ENCODE data around the gene NDUFB8. TPM values are rescaled to one million over a fixed set of nuclear protein-coding genes. Genes with fewer than 3 reads are reported as not detected.

NDUFB8 gene
- total RNA-seq, 1 donor from 2014 or later, result 200 TPM

GRCh38 chr10:100566561-100566960 is 36.9 kb upstream of the NDUFB8 start:
- no peak overlapping the region for H3K27ac Mint-ChIP-seq (ENCODE audit: unreplicated experiment)
- no peak overlapping the region for H3K4me3 Mint-ChIP-seq
- H3K4me1 Mint-ChIP-seq, result peaks cover 4% of the 10 kb centered on the region
- no peak for DNase-seq (ENCODE audit: low read depth, low spot score)
- TF ChIP-seq CTCF (conservative IDR thresholded peaks at IDR 0.05), result no peak
- H3K9me3 Mint-ChIP-seq, result no peaks in the 10 kb centered on the region
- peaks cover 6% of the 10 kb centered on the region for H3K27me3 Mint-ChIP-seq (ENCODE audit: low read depth)
- H3K36me3 Mint-ChIP-seq (ENCODE audit: low read depth), result no peaks in the 10 kb centered on the region

DNA sequence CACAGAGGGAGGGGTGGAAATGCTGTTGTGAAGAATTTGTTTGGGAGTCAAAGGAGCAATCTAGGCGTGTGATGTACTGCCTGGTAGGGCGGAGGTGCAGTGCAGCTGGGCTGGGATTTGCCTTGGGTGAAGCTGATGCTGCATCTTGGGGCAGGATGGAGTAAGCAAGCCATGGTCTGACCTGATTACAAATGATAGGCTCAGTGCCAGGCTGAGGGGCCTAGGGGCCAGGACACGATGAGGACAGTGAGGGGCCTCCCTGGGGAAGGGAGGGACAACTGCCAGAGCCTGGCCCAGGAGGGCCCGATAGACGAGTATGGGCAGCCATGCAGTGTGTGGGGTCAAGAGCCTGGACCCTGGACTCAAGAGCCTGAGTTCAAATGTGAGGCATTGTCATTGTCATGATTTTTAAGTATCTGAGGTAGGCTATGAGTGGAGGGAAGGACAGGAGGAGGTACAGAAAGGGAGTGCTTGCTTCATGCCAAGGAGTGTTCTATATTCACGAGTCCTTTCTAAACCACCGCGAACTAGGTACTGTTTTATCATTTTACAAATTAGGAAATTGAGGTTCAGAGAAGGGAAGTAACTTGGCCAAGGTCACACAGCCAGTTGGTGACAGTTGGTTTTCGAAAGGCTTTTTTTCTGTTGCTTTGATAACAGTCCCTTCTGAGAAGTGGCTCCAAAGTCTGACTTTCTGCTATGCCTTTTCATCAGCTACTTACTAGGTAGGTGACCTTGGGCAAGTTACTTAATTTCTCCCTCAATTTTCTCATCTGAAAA is 35.7 kb upstream of the NDUFB8 start:
- Mint-ChIP-seq H3K9me3 (no peaks in the 10 kb centered on the region), H3K27ac (ENCODE audit: unreplicated experiment) (no peak overlapping the region), H3K4me3 (no peak overlapping the region), H3K27me3 (ENCODE audit: low read depth) (peaks cover 11% of the 10 kb centered on the region), H3K4me1 (peaks cover 9% of the 10 kb centered on the region), H3K36me3 (ENCODE audit: low read depth) (no peaks in the 10 kb centered on the region)
- no peak for TF ChIP-seq CTCF (conservative IDR thresholded peaks at IDR 0.05)
- no peak for DNase-seq (ENCODE audit: low read depth, low spot score)

- DNase-seq (ENCODE audit: low read depth, low spot score), result peak; percentile 68
- H3K4me1 Mint-ChIP-seq, result peaks cover 9% of the 10 kb centered on the region
- peaks cover 11% of the 10 kb centered on the region for H3K27me3 Mint-ChIP-seq (ENCODE audit: low read depth)
- H3K27ac Mint-ChIP-seq (ENCODE audit: unreplicated experiment), result no peak overlapping the region
- H3K36me3 Mint-ChIP-seq (ENCODE audit: low read depth), result no peaks in the 10 kb centered on the region
- peak; percentile 95 for TF ChIP-seq CTCF (conservative IDR thresholded peaks at IDR 0.05)
- no peak overlapping the region for H3K4me3 Mint-ChIP-seq
- H3K9me3 Mint-ChIP-seq, result no peaks in the 10 kb centered on the region
Observed at GRCh38 chr10:100562008-100562672, 32.5 kb upstream of the NDUFB8 start.

DNA sequence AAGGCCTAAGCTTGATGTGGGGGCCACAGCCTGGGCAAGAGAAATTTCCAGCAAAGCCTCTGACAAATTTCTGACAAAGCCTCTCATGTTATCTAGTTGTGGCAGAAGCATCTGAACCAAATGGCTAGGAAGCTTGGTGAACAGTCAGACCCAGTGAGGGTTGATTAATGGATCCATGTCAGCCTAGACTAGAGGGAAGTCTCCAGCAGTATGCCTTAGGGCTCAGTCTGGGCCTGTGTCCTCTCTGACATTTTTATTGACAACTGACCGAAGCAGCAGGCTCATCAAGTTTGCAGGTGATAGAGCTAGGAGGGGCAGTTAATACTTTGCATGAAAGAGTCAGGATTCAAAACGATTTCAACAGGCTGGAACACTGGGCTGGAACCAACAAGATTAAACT is 31.3 kb upstream of the NDUFB8 start:
- Mint-ChIP-seq H3K36me3 (ENCODE audit: low read depth) (no peaks in the 10 kb centered on the region), H3K27ac (ENCODE audit: unreplicated experiment) (no peak overlapping the region), H3K4me3 (no peak overlapping the region), H3K9me3 (no peaks in the 10 kb centered on the region), H3K27me3 (ENCODE audit: low read depth) (peaks cover 11% of the 10 kb centered on the region), H3K4me1 (peaks cover 9% of the 10 kb centered on the region)
- DNase-seq (ENCODE audit: low read depth, low spot score), result no peak
- TF ChIP-seq CTCF (conservative IDR thresholded peaks at IDR 0.05), result no peak

GRCh38 chr10:100560248-100560647 is 30.6 kb upstream of the NDUFB8 start:
- no peak for DNase-seq (ENCODE audit: low read depth, low spot score)
- H3K4me3 Mint-ChIP-seq, result no peak overlapping the region
- peaks cover 9% of the 10 kb centered on the region for H3K4me1 Mint-ChIP-seq
- peaks cover 11% of the 10 kb centered on the region for H3K27me3 Mint-ChIP-seq (ENCODE audit: low read depth)
- TF ChIP-seq CTCF (conservative IDR thresholded peaks at IDR 0.05), result no peak
- no peaks in the 10 kb centered on the region for H3K36me3 Mint-ChIP-seq (ENCODE audit: low read depth)
- H3K9me3 Mint-ChIP-seq, result no peaks in the 10 kb centered on the region
- no peak overlapping the region for H3K27ac Mint-ChIP-seq (ENCODE audit: unreplicated experiment)
